Measurements from ENCODE around the gene RPL14. TPM values are rescaled to one million over a fixed set of nuclear protein-coding genes. Genes with fewer than 3 reads are reported as not detected.

The RPL14 gene
- total and polyA plus RNA-seq, 2 of the 13 experiments (the other 11 are each of a cell fraction or from before 2014, with no cell fraction given): 502 to 1,291 TPM

DNA sequence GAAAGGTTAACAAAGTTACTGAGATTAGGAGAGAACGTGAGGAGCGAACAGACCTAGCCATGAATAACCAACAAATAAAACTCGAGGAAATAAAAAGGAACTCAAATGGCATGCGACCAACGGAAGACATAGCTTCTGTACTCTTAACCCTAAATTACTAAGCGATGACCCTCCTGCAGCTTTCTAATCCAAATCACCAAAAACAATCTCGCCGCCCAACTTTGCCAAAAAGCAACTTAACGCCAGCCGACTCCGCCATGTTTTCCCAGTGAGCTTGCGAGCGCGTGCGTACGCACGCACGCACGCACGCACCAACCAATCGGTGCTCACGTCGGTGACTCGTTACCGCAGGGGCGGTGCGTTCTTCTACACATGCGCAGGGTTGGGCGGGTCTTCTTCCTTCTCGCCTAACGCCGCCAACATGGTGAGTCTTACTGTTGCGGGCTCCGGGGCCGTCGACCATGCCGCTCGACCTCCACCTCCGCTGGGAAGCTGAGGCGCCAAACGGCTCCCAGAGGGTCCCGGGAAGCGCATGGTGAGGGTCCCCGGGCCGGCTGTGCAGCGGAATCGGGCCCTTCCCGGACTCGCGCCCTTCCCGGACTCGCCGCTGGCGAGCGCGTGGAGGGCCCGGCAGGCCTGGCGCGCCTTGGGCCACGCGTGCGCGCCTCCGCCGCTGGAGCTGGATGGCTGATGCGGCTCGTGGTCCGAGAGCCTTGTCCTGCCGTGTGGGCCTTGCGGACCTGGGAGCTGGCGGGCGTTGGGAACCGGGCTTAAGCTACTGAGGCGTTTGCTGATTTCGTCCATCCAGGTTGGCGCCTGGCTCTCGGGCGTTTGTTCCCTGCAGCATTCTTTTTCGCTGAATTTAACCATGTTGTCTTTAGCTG, at the start of gene RPL14 (continued):
- TF ChIP-seq, protein P1, sequence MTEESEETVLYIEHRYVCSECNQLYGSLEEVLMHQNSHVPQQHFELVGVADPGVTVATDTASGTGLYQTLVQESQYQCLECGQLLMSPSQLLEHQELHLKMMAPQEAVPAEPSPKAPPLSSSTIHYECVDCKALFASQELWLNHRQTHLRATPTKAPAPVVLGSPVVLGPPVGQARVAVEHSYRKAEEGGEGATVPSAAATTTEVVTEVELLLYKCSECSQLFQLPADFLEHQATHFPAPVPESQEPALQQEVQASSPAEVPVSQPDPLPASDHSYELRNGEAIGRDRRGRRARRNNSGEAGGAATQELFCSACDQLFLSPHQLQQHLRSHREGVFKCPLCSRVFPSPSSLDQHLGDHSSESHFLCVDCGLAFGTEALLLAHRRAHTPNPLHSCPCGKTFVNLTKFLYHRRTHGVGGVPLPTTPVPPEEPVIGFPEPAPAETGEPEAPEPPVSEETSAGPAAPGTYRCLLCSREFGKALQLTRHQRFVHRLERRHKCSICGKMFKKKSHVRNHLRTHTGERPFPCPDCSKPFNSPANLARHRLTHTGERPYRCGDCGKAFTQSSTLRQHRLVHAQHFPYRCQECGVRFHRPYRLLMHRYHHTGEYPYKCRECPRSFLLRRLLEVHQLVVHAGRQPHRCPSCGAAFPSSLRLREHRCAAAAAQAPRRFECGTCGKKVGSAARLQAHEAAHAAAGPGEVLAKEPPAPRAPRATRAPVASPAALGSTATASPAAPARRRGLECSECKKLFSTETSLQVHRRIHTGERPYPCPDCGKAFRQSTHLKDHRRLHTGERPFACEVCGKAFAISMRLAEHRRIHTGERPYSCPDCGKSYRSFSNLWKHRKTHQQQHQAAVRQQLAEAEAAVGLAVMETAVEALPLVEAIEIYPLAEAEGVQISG (CRISPR knock-in tag; IDR thresholded peaks at IDR 0.05): peak; percentile 83
- no peak for TF ChIP-seq SP1 (IDR thresholded peaks at IDR 0.05)
- 0 out of 2 replicates have a peak, but pooled peaks have one; percentile 47 for TF ChIP-seq SP1 (CRISPR knock-in tag; IDR thresholded peaks at IDR 0.05)
- no peak for TF ChIP-seq ZNF33A (CRISPR knock-in tag; IDR thresholded peaks at IDR 0.05; ENCODE audit: borderline replicate concordance)
- TF ChIP-seq, protein P2, sequence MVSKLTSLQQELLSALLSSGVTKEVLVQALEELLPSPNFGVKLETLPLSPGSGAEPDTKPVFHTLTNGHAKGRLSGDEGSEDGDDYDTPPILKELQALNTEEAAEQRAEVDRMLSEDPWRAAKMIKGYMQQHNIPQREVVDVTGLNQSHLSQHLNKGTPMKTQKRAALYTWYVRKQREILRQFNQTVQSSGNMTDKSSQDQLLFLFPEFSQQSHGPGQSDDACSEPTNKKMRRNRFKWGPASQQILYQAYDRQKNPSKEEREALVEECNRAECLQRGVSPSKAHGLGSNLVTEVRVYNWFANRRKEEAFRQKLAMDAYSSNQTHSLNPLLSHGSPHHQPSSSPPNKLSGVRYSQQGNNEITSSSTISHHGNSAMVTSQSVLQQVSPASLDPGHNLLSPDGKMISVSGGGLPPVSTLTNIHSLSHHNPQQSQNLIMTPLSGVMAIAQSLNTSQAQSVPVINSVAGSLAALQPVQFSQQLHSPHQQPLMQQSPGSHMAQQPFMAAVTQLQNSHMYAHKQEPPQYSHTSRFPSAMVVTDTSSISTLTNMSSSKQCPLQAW (CRISPR knock-in tag; IDR thresholded peaks at IDR 0.05): peak; percentile 66; the same call in 1 of the 2 replicates
- no peak for TF ChIP-seq TBX3 (IDR thresholded peaks at IDR 0.05; ENCODE audit: borderline replicate concordance)
- TF ChIP-seq, protein P3, sequence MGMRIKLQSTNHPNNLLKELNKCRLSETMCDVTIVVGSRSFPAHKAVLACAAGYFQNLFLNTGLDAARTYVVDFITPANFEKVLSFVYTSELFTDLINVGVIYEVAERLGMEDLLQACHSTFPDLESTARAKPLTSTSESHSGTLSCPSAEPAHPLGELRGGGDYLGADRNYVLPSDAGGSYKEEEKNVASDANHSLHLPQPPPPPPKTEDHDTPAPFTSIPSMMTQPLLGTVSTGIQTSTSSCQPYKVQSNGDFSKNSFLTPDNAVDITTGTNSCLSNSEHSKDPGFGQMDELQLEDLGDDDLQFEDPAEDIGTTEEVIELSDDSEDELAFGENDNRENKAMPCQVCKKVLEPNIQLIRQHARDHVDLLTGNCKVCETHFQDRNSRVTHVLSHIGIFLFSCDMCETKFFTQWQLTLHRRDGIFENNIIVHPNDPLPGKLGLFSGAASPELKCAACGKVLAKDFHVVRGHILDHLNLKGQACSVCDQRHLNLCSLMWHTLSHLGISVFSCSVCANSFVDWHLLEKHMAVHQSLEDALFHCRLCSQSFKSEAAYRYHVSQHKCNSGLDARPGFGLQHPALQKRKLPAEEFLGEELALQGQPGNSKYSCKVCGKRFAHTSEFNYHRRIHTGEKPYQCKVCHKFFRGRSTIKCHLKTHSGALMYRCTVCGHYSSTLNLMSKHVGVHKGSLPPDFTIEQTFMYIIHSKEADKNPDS (CRISPR knock-in tag; IDR thresholded peaks at IDR 0.05): no peak
- TF ChIP-seq IRX3 (CRISPR knock-in tag; IDR thresholded peaks at IDR 0.05; ENCODE audit: borderline replicate concordance, low read depth): peak; percentile 70; the same call in 1 of the 2 replicates
- TF ChIP-seq ZBTB42 (CRISPR knock-in tag; IDR thresholded peaks at IDR 0.05): 0 out of 2 replicates have a peak, but pooled peaks have one; percentile 59
- TF ChIP-seq, protein P4, sequence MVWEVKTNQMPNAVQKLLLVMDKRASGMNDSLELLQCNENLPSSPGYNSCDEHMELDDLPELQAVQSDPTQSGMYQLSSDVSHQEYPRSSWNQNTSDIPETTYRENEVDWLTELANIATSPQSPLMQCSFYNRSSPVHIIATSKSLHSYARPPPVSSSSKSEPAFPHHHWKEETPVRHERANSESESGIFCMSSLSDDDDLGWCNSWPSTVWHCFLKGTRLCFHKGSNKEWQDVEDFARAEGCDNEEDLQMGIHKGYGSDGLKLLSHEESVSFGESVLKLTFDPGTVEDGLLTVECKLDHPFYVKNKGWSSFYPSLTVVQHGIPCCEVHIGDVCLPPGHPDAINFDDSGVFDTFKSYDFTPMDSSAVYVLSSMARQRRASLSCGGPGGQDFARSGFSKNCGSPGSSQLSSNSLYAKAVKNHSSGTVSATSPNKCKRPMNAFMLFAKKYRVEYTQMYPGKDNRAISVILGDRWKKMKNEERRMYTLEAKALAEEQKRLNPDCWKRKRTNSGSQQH (CRISPR knock-in tag; IDR thresholded peaks at IDR 0.05; ENCODE audit: low read depth): peak; percentile 81; the same call in 1 of the 2 replicates
- no peak for TF ChIP-seq ZC3H4 (CRISPR knock-in tag; IDR thresholded peaks at IDR 0.05; ENCODE audit: borderline replicate concordance)
- TF ChIP-seq, protein P5, sequence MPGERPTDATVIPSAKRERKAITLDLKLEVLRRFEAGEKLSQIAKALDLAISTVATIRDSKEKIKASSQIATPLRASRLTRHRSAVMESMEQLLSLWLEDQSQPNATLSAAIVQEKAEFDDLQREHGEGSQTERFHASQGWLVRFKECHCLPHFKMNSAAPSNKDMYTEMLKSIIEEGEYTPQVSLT (CRISPR knock-in tag; IDR thresholded peaks at IDR 0.05; ENCODE audit: borderline replicate concordance, low read depth): no peak
- TF ChIP-seq, protein P6, sequence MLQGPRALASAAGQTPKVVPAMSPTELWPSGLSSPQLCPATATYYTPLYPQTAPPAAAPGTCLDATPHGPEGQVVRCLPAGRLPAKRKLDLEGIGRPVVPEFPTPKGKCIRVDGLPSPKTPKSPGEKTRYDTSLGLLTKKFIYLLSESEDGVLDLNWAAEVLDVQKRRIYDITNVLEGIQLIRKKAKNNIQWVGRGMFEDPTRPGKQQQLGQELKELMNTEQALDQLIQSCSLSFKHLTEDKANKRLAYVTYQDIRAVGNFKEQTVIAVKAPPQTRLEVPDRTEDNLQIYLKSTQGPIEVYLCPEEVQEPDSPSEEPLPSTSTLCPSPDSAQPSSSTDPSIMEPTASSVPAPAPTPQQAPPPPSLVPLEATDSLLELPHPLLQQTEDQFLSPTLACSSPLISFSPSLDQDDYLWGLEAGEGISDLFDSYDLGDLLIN (CRISPR knock-in tag; IDR thresholded peaks at IDR 0.05; ENCODE audit: borderline replicate concordance): no peak
- TF ChIP-seq, protein P7, sequence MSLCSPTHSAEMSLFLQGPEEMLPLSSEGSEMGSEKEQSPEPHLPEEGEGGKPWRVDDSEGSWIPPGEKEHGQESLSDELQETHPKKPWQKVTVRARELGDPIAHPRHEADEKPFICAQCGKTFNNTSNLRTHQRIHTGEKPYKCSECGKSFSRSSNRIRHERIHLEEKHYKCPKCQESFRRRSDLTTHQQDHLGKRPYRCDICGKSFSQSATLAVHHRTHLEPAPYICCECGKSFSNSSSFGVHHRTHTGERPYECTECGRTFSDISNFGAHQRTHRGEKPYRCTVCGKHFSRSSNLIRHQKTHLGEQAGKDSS (CRISPR knock-in tag; IDR thresholded peaks at IDR 0.05; ENCODE audit: borderline replicate concordance, low read depth): 0 out of 2 replicates have a peak, but pooled peaks have one; percentile 25
